Endothelial cell (in vitro differentiated cells): ENCODE results near the gene CDK6. TPM values are rescaled to one million over a fixed set of nuclear protein-coding genes. Genes with fewer than 3 reads are reported as not detected.
"Not testable (repeated sequence)": the region's sequence is repeated elsewhere in the genome, so short reads cannot be mapped to it uniquely, and the experiment has no call there.

Experiments used
- DNase-seq: peaks from one replicate; pipeline ENCODE4 v3.0.0; 2021; ENCODE audit warnings: low spot score
- H3K27ac Mint-ChIP-seq: one replicate; pipeline ENCODE4 v1.8.0; 2021; ENCODE audit warnings: mixed read lengths, inconsistent platforms; ENCODE audit not compliant: unreplicated experiment
- H3K27me3 Mint-ChIP-seq: one replicate; pipeline ENCODE4 v1.8.0; 2021; ENCODE audit warnings: mild to moderate bottlenecking, moderate library complexity, mixed read lengths, inconsistent platforms; ENCODE audit not compliant: unreplicated experiment
- H3K36me3 Mint-ChIP-seq: one replicate; pipeline ENCODE4 v1.8.0; 2021; ENCODE audit warnings: mild to moderate bottlenecking, low read depth, mixed read lengths, inconsistent platforms; ENCODE audit not compliant: unreplicated experiment
- H3K4me1 Mint-ChIP-seq: one replicate; pipeline ENCODE4 v1.8.0; 2021; ENCODE audit warnings: mild to moderate bottlenecking, mixed read lengths, inconsistent platforms; ENCODE audit not compliant: unreplicated experiment
- H3K4me3 Mint-ChIP-seq: one replicate; pipeline ENCODE4 v1.8.0; 2021; ENCODE audit warnings: mild to moderate bottlenecking, mixed read lengths, inconsistent platforms; ENCODE audit not compliant: unreplicated experiment
- H3K9me3 Mint-ChIP-seq: one replicate; pipeline ENCODE4 v1.8.0; 2021; ENCODE audit warnings: mixed read lengths, inconsistent platforms; ENCODE audit not compliant: unreplicated experiment
- CTCF ChIP-seq: fragments of 200-600 bp; sonication (generic); IDR thresholded peaks from one replicate; pipeline ENCODE4 v1.5.0; 2021; ENCODE audit warnings: antibody characterized with exemption; ENCODE audit not compliant: unreplicated experiment
- total RNA-seq: library from RNA; stranded (reverse); fragmentation: NEBNext Ultra II Directional; extraction: Animal tissue kit (Norgen Biotek cat#: 25700); gene quantifications from one replicate; pipeline ENCODE4 v1.2.1, GENCODE V29; 2021; ENCODE audit not compliant: unreplicated experiment

CDK6 gene
- total RNA-seq, 1 donor from 2014 or later, result 32.6 TPM

DNA sequence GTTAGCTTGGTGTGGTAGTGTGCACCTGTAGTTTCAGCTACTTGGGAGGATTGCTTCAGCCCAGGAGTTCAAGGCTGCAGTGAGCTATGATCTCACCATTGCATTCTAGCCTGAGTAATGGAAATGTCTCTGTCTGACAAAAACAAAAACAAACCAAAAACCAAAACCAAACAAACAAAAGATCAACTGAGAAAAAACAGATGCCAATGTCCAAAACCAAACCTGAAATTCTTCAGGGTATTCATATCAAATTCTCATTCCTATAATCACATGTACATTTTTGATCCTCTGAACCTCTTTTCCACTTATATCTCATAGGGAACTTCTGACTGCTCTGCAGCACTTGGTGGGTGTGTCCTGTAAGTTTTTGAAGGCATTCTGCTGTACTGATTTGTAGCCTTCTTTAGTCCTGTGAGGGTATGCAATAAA lies 87.0 kb downstream of the CDK6 start:
- Mint-ChIP-seq H3K27ac (no peak overlapping the region), H3K4me3 (no peak overlapping the region), H3K4me1 (peaks cover 8% of the 10 kb centered on the region), H3K9me3 (no peaks in the 10 kb centered on the region), H3K36me3 (no peaks in the 10 kb centered on the region), H3K27me3 (no peaks in the 10 kb centered on the region)
- DNase-seq, result no peak
- no peak for TF ChIP-seq CTCF

DNA sequence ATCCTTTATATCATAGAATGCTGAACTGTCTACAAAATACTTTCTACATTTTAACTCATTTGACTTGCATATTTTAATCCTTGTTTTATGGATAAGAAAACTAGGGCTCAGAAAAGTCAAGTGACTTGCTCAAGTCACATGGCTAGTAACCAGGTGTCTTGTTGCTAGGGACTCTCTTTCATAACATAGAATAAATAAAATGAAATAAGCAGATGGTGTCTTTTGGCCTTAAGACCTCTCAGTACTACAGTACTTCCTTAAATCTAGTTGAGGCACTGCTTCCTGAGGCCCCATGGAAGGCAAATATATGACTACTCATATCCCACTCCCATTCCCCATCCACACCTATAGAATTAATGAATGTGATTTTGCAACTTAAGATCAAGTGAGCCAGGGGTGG lies 87.9 kb downstream of the CDK6 start:
- H3K4me1 Mint-ChIP-seq, result no peaks in the 10 kb centered on the region
- TF ChIP-seq CTCF, result no peak
- no peak for DNase-seq
- H3K36me3 Mint-ChIP-seq, result no peaks in the 10 kb centered on the region
- no peaks in the 10 kb centered on the region for H3K9me3 Mint-ChIP-seq
- no peak overlapping the region for H3K27ac Mint-ChIP-seq
- H3K27me3 Mint-ChIP-seq, result peaks cover 2% of the 10 kb centered on the region
- no peak overlapping the region for H3K4me3 Mint-ChIP-seq

DNA sequence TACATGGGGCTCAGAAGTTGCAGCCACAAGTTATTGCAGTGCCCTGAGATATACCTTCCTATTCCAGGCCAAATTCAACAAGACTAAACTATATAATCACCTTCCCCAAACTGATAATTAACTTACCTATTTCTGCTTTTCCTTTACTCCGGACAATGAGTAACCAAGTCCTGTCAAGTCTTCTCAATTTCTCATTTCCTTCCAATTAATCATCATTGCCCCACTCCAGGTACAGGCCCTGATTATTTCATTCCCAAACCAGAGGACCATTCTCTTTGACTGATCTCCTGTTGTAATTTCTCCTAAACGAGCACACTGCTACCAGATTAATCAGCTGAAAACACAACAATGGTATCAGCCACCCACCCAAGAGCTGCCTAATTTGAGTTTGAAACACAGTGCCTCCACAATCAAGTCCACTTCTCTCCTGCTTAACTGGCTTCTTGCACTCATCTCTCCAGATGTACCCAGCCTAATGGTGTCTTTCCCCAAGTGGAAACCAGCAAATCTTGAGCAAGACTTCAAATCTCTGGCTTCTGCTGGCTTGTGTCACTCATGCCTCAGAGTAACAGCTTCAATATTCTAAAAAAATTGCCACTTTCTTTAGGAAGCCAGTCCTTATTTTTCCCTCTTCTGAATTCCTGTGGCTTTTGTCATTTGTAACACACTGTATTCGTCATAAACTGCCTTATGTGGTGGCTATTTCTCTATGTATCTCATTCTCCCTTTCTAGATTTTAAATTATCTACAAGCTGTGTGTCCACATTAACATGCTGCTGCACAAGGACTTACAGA lies 89.1 kb downstream of the CDK6 start:
- no peak for DNase-seq
- no peak for TF ChIP-seq CTCF
- H3K4me3 Mint-ChIP-seq, result no peak overlapping the region
- no peaks in the 10 kb centered on the region for H3K9me3 Mint-ChIP-seq
- no peaks in the 10 kb centered on the region for H3K4me1 Mint-ChIP-seq
- no peaks in the 10 kb centered on the region for H3K36me3 Mint-ChIP-seq
- peaks cover 2% of the 10 kb centered on the region for H3K27me3 Mint-ChIP-seq
- no peak overlapping the region for H3K27ac Mint-ChIP-seq

DNA sequence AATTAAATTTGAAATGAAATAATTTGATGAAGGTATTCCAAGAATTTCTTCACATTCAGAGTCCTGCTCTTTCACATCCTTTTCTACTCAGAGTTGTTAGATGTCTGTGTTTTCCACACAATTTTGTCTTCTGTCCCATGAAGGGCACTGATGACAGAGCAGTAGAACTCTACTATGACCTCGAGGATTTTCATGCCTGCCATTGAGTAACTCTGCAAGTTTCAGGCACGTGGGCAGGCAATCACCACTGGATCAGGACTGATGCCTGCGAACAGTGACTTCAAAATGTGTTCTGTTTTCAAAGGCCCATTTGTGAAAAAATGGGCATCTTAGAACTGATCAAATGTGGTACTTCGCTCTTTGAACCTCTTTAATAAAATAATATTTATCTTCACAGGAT lies 91.1 kb downstream of the CDK6 start:
- H3K9me3 Mint-ChIP-seq, result no peaks in the 10 kb centered on the region
- no peak for DNase-seq
- H3K36me3 Mint-ChIP-seq, result no peaks in the 10 kb centered on the region

DNA sequence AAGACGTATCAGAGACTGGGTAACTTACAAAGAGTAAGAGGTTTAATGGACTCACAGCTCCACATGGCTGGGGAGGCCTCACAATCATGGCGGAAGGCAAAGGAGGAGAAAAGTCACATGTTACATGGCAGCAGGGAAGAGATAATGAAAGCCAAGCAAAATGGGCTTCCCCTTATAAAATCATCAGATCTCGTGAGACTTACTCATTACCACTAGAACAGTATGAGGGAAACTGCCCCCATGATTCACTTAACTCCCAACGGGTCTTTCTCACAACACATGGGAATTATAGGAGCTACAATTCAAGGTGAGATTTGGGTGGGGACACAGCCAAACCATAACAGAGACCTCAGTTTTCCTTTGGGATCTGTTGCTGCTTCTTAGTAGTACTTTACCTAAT lies 92.2 kb downstream of the CDK6 start:
- not testable (repeated sequence) for H3K4me3 Mint-ChIP-seq, H3K4me1 Mint-ChIP-seq, DNase-seq, H3K27me3 Mint-ChIP-seq, H3K27ac Mint-ChIP-seq, H3K36me3 Mint-ChIP-seq, H3K9me3 Mint-ChIP-seq

More for the DNA sequence above, 91.1 kb downstream of the CDK6 start:
- Mint-ChIP-seq H3K4me1 (no peaks in the 10 kb centered on the region), H3K27ac (no peak overlapping the region), H3K27me3 (peaks cover 2% of the 10 kb centered on the region), H3K4me3 (no peak overlapping the region)
- no peak for TF ChIP-seq CTCF
